ENCODE results near the gene FGF13. TPM values are rescaled to one million over a fixed set of nuclear protein-coding genes. Genes with fewer than 3 reads are reported as not detected.

The FGF13 gene
- total and polyA plus RNA-seq, 8 donors: 3.2 to 13.7 (median 9.2) TPM

- no peak overlapping the region for H3K27ac ChIP-seq
- no peaks in the 10 kb centered on the region for H3K27me3 ChIP-seq
- H3K4me3 ChIP-seq: no peak overlapping the region
- TF ChIP-seq CTCF (IDR thresholded peaks at IDR 0.05): no peak
- H3K36me3 ChIP-seq: no peaks in the 10 kb centered on the region
- DNase-seq: no peak
- intact Hi-C loops (cut with DNase I): no loop called here
- ATAC-seq: no peak
- no peaks in the 10 kb centered on the region for H3K4me1 ChIP-seq
- H3K9me3 ChIP-seq: no peaks in the 10 kb centered on the region
Observed at GRCh38 chrX:138690591-138690990, 20.9 kb downstream of the FGF13 start.

- DNase-seq (no peak), ATAC-seq (no peak)
- Histone ChIP-seq H3K36me3 (no peaks in the 10 kb centered on the region), H3K4me1 (no peaks in the 10 kb centered on the region), H3K27me3 (no peaks in the 10 kb centered on the region), H3K9me3 (no peaks in the 10 kb centered on the region), H3K4me3 (no peak overlapping the region), H3K27ac (no peak overlapping the region)
- no peak for TF ChIP-seq CTCF (IDR thresholded peaks at IDR 0.05)
- intact Hi-C loops (cut with DNase I): no loop called here
Observed at GRCh38 chrX:138683600-138683999, 27.9 kb downstream of the FGF13 start.

- DNase-seq (no peak), ATAC-seq (no peak)
- H3K4me3 ChIP-seq: no peak overlapping the region
- H3K27ac ChIP-seq: no peak overlapping the region
- no peak for TF ChIP-seq CTCF (IDR thresholded peaks at IDR 0.05)
- no peaks in the 10 kb centered on the region for H3K36me3 ChIP-seq
- no peaks in the 10 kb centered on the region for H3K4me1 ChIP-seq
- intact Hi-C loops (cut with DNase I): no loop called here
- H3K27me3 ChIP-seq: no peaks in the 10 kb centered on the region
- no peaks in the 10 kb centered on the region for H3K9me3 ChIP-seq
Observed at GRCh38 chrX:138669693-138670092, 41.8 kb downstream of the FGF13 start.

GRCh38 chrX:138664466-138664865 lies 47.1 kb downstream of the FGF13 start:
- DNase-seq (no peak), ATAC-seq (no peak)
- Histone ChIP-seq H3K4me3 (no peak overlapping the region), H3K36me3 (no peaks in the 10 kb centered on the region), H3K27ac (no peak overlapping the region), H3K4me1 (no peaks in the 10 kb centered on the region), H3K9me3 (no peaks in the 10 kb centered on the region), H3K27me3 (no peaks in the 10 kb centered on the region)
- intact Hi-C loops (cut with DNase I): no loop called here
- TF ChIP-seq CTCF (IDR thresholded peaks at IDR 0.05): no peak

- H3K36me3 ChIP-seq: no peaks in the 10 kb centered on the region
- intact Hi-C loops (cut with DNase I): no loop called here
- DNase-seq (no peak), ATAC-seq (no peak)
- H3K4me3 ChIP-seq: no peak overlapping the region
- TF ChIP-seq CTCF (IDR thresholded peaks at IDR 0.05): no peak
- no peaks in the 10 kb centered on the region for H3K4me1 ChIP-seq
- H3K9me3 ChIP-seq: no peaks in the 10 kb centered on the region
- H3K27me3 ChIP-seq: no peaks in the 10 kb centered on the region
- no peak overlapping the region for H3K27ac ChIP-seq
Observed at GRCh38 chrX:138664016-138664415, 47.5 kb downstream of the FGF13 start.

Data from left lung (tissue), 10 donors.